ENCODE data around the gene RBL2. TPM values are rescaled to one million over a fixed set of nuclear protein-coding genes. Genes with fewer than 3 reads are reported as not detected.
A peak's percentile ranks its signal among the peaks of the same experiment; 100 is the strongest.

The RBL2 gene
- total and polyA plus RNA-seq, 2 donors (not counting 3 experiments of a cell fraction or from before 2014, with no cell fraction given), result 22.5 to 30.7 TPM

- Histone ChIP-seq H3K4me2 (ENCODE audit: insufficient read depth, low read length) (peak within 1 kb of the TSS; percentile 78), H3K36me3 (ENCODE audit: control insufficient read depth in 2 of 2, extremely low read depth in 1 of 2, insufficient read depth in 2 of 2, low read length in 2 of 2) (no peaks in the 10 kb centered on the region), H3K9me3 (replicated peaks; ENCODE audit: control insufficient read depth, insufficient read depth, low read length) (no peaks in the 10 kb centered on the region), H3K79me2 (ENCODE audit: control insufficient read depth, insufficient read depth, low read length) (peaks cover 4% of the 10 kb centered on the region), H2AFZ (ENCODE audit: low read depth, low read length) (peak within 1 kb of the TSS; percentile 69), H4K20me1 (replicated peaks; ENCODE audit: control insufficient read depth, extremely low read depth, insufficient read depth, low read length) (no peaks in the 10 kb centered on the region), H3K27ac (ENCODE audit: insufficient read depth, low read depth, low read length) (peak within 1 kb of the TSS; percentile 92), H3K9ac (replicated peaks; ENCODE audit: extremely low read depth, insufficient read depth, low read length) (peak within 1 kb of the TSS; percentile 70), H3K4me3 (replicated peaks in 1 of 3; ENCODE audit: insufficient read depth in 1 of 3, low read depth in 1 of 3, low read length in 3 of 3) (peak within 1 kb of the TSS; percentile 42 to 97 (median 56)), H3K4me1 (ENCODE audit: control insufficient read depth, extremely low read depth, insufficient read depth, low read length) (peaks cover 29% of the 10 kb centered on the region), H3K9me1 (replicated peaks; ENCODE audit: control insufficient read depth, extremely low read depth, insufficient read depth, low read length) (no peaks in the 10 kb centered on the region), H3K27me3 (ENCODE audit: control insufficient read depth in 2 of 2, insufficient read depth in 2 of 2, low read length in 2 of 2) (no peaks in the 10 kb centered on the region)
- ChIA-PET POLR2A (interaction anchor here (1.2 kb wide), 1 partner anchor 201 kb away, joined by 3 read pairs; the partner anchor contains the start of gene FTO), CTCF (interaction anchor here (0.6 to 2.9 kb wide), 9 partner anchors 8 to 1311 kb away, joined by 3 to 13 read pairs (median 4); no protein-coding TSS in a partner anchor)
- DNase-seq (ENCODE audit: low read depth, low spot score) (peak; percentile 40), FAIRE-seq (no peak)
- peak; percentile 12 for TF ChIP-seq POLR2AphosphoS5 (IDR thresholded peaks at IDR 0.05; ENCODE audit: insufficient read depth, low read depth, low read length)
- no peak for TF ChIP-seq MAX (IDR thresholded peaks at IDR 0.05; ENCODE audit: insufficient read depth, insufficient read length)
- dilution Hi-C loops (cut with MboI; ENCODE audit: extremely low pct_ligation_motif_present, low sequenced_read_pairs) (no loop called here), intact Hi-C loops (cut with micrococcal nuclease) (loop anchor here (1.0 to 10.0 kb wide), 8 partner anchors 8 to 1426 kb away; partner anchors contain the start of genes CHD9, CHD9NB, FTO and RPGRIP1L)
- BruUV-seq (replicated peaks), result no TSS peak
Measured at GRCh38 chr16:53502331-53503269, 68.3 kb downstream of the RBL2 start, which contains the start of gene AKTIP. TSS of gene AKTIP (minus strand) at chr16:53503209. CDS start at chr16:53500259, 2,950 bp downstream.

- Histone ChIP-seq H3K4me2 (ENCODE audit: insufficient read depth, low read length) (peak overlapping the region; percentile 41), H3K4me1 (ENCODE audit: control insufficient read depth, extremely low read depth, insufficient read depth, low read length) (peaks cover 29% of the 10 kb centered on the region), H3K36me3 (ENCODE audit: control insufficient read depth in 2 of 2, extremely low read depth in 1 of 2, insufficient read depth in 2 of 2, low read length in 2 of 2) (no peaks in the 10 kb centered on the region), H3K27me3 (ENCODE audit: control insufficient read depth in 2 of 2, insufficient read depth in 2 of 2, low read length in 2 of 2) (no peaks in the 10 kb centered on the region), H3K9ac (replicated peaks; ENCODE audit: extremely low read depth, insufficient read depth, low read length) (peak overlapping the region; percentile 70), H3K27ac (ENCODE audit: insufficient read depth, low read depth, low read length) (peak overlapping the region; percentile 92), H3K9me3 (replicated peaks; ENCODE audit: control insufficient read depth, insufficient read depth, low read length) (no peaks in the 10 kb centered on the region), H3K4me3 (replicated peaks in 1 of 3; ENCODE audit: insufficient read depth in 1 of 3, low read depth in 1 of 3, low read length in 3 of 3) (peak overlapping the region in 2 of 3 experiments; percentile 24 to 97), H4K20me1 (replicated peaks; ENCODE audit: control insufficient read depth, extremely low read depth, insufficient read depth, low read length) (no peaks in the 10 kb centered on the region), H2AFZ (ENCODE audit: low read depth, low read length) (peak overlapping the region; percentile 29), H3K79me2 (ENCODE audit: control insufficient read depth, insufficient read depth, low read length) (peaks cover 4% of the 10 kb centered on the region), H3K9me1 (replicated peaks; ENCODE audit: control insufficient read depth, extremely low read depth, insufficient read depth, low read length) (no peaks in the 10 kb centered on the region)
- FAIRE-seq (peak; percentile 95), DNase-seq (ENCODE audit: low read depth, low spot score) (peak; percentile 100)
- BruUV-seq (replicated peaks), result no TSS peak
- dilution Hi-C loops (cut with MboI; ENCODE audit: extremely low pct_ligation_motif_present, low sequenced_read_pairs), result no loop called here
- intact Hi-C loops (cut with micrococcal nuclease), result loop anchor here (1.0 to 10.0 kb wide), 7 partner anchors 12 to 1425 kb away; partner anchors contain the start of genes CHD9, CHD9NB, FTO and RPGRIP1L
- ChIA-PET POLR2A (interaction anchor here (0.7 to 1.4 kb wide), 6 partner anchors 12 to 413 kb away, joined by 3 to 8 read pairs (median 4); partner anchors contain the start of gene FTO), CTCF (interaction anchor here (0.6 to 2.9 kb wide), 8 partner anchors 13 to 1311 kb away, joined by 3 to 13 read pairs (median 4); no protein-coding TSS in a partner anchor)
- no peak for TF ChIP-seq FOS (IDR thresholded peaks at IDR 0.05; ENCODE audit: borderline replicate concordance, insufficient read depth, low read length)
- peak; percentile 27 for TF ChIP-seq MAX (IDR thresholded peaks at IDR 0.05; ENCODE audit: insufficient read depth, insufficient read length)
- peak; percentile 85 for TF ChIP-seq POLR2A (IDR thresholded peaks at IDR 0.05; ENCODE audit: low read depth, low read length)
- peak; percentile 80 for TF ChIP-seq POLR2AphosphoS5 (IDR thresholded peaks at IDR 0.05; ENCODE audit: insufficient read depth, low read depth, low read length)
Measured at GRCh38 chr16:53503270-53503923, 69.1 kb downstream of the RBL2 start.

Data from endothelial cell of umbilical vein (primary cell).